ENCODE data around the gene ACTR3C. TPM values are rescaled to one million over a fixed set of nuclear protein-coding genes. Genes with fewer than 3 reads are reported as not detected.
"Not testable (repeated sequence)": the region's sequence is repeated elsewhere in the genome, so short reads cannot be mapped to it uniquely, and the experiment has no call there.

ACTR3C gene
- total and polyA plus RNA-seq, 9 donors, result 0.36 to 2.4 (median 1.3) TPM

DNA sequence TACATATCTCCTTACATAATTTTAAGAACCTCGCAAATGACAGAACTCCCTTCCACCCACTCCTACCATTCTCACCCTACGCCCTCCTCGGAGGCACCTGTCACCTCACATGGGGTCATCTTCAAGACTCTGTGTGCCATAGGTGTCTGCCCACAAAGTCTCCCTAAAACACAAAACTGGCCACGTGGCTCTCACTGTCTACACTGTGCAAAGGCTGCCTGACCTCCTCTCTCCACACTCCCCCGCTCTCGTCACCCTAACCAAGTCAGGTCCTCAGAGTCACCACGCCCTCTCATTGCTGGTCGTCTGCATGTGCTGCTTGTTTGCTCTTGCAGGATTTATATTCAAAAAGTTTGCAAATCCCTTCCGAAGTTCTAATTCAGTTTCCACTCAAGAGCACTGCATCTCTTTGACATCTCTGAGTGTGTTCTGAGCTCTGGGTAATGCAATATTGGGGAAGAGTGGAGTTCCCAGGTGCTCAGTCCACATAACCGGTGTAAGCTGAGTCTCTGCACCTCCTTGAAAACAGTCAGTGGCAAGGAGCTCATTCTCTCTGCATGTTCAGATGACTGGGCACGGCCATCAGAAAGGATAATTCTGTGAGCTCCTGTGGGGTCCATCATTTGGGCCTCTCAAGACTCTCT lies 18.0 kb downstream of the ACTR3C start:
- not testable (repeated sequence) for H3K27ac ChIP-seq (ENCODE audit: low read length); H3K36me3 ChIP-seq (ENCODE audit: control insufficient read depth, insufficient read depth, low read length); DNase-seq; H3K27me3 ChIP-seq (ENCODE audit: control insufficient read depth, insufficient read depth, low read length); H3K4me3 ChIP-seq (ENCODE audit: low read length); H3K4me1 ChIP-seq (ENCODE audit: control insufficient read depth, insufficient read depth, low read length); H3K9me3 ChIP-seq (replicated peaks; ENCODE audit: control insufficient read depth, low read depth, low read length)
- WGBS (ENCODE audit: insufficient coverage), result 100% methylated on average over 2 of the region's 11 CpGs

DNA sequence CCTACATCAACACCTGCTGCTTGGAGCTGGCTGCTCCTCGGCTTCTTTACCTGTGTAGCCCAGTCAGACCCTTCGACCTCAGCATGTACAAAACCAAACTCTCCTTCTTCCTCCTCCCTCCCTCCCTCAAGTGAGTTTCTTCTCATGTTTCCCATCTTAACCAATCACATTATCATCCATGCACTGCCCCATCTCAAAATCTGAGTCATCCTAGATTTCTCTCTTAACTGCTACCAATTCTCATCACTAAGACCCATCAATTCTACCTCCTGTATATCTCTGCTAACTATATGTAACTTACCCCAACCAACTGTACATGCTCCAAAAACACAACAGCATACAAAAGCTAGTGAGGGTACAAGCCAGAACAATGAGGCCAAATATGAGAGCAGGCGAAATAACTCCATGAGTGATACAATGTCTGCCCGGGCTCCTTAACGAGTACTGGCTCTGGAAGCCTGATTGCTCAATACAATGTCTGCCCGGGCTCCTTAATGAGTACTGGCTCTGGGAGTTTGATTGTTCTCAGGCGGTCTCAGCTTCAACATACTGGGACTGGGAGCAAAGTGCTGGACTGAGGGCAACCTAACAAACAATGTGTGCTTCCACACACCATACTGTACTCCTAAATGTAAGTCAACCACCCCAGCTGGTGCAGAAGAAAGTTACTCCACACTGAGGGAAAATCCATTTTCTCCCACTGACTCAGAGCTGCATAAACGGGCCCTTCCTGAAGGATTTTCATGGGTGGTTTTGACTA lies 18.7 kb downstream of the ACTR3C start:
- H3K4me3 ChIP-seq (ENCODE audit: low read length); H3K27ac ChIP-seq (ENCODE audit: low read length); H3K36me3 ChIP-seq (ENCODE audit: control insufficient read depth, insufficient read depth, low read length); H3K27me3 ChIP-seq (ENCODE audit: control insufficient read depth, insufficient read depth, low read length); H3K4me1 ChIP-seq (ENCODE audit: control insufficient read depth, insufficient read depth, low read length); H3K9me3 ChIP-seq (replicated peaks; ENCODE audit: control insufficient read depth, low read depth, low read length); DNase-seq: not testable (repeated sequence)
- no CpG with 5 or more reads among the region's 8 CpGs for WGBS (ENCODE audit: insufficient coverage)

GRCh38 chr7:150302908-150303310 lies 20.4 kb downstream of the ACTR3C start:
- H3K4me3 ChIP-seq (ENCODE audit: low read length); DNase-seq; H3K36me3 ChIP-seq (ENCODE audit: control insufficient read depth, insufficient read depth, low read length); H3K27me3 ChIP-seq (ENCODE audit: control insufficient read depth, insufficient read depth, low read length); H3K9me3 ChIP-seq (replicated peaks; ENCODE audit: control insufficient read depth, low read depth, low read length); H3K27ac ChIP-seq (ENCODE audit: low read length); H3K4me1 ChIP-seq (ENCODE audit: control insufficient read depth, insufficient read depth, low read length): not testable (repeated sequence)
- WGBS (ENCODE audit: insufficient coverage), result no CpG with 5 or more reads among the region's 1 CpG

GRCh38 chr7:150297978-150298377 lies 25.4 kb downstream of the ACTR3C start:
- not testable (repeated sequence) for H3K4me3 ChIP-seq (ENCODE audit: low read length); H3K27me3 ChIP-seq (ENCODE audit: control insufficient read depth, insufficient read depth, low read length); H3K9me3 ChIP-seq (replicated peaks; ENCODE audit: control insufficient read depth, low read depth, low read length); H3K4me1 ChIP-seq (ENCODE audit: control insufficient read depth, insufficient read depth, low read length); H3K27ac ChIP-seq (ENCODE audit: low read length); H3K36me3 ChIP-seq (ENCODE audit: control insufficient read depth, insufficient read depth, low read length); DNase-seq

DNA sequence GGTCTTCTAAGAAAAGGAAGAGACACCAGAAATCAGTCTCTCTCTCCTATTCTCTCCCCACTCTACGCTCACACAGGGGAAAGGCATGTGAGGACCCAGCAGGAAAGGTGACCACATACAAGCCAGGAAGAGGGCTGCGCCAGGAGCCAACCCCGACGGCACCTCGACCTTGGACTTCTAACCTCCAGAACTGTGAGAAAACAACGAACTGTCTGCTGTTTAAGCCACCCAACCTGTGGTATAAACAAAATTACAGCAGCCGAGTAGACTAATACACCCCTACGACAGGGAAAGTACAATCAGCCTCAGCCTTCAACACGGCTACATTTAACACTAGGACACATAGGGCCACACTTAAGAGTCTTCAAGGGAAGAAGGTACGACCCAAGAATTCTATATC lies 26.5 kb downstream of the ACTR3C start:
- not testable (repeated sequence) for DNase-seq; H3K4me3 ChIP-seq (ENCODE audit: low read length); H3K36me3 ChIP-seq (ENCODE audit: control insufficient read depth, insufficient read depth, low read length); H3K9me3 ChIP-seq (replicated peaks; ENCODE audit: control insufficient read depth, low read depth, low read length); H3K4me1 ChIP-seq (ENCODE audit: control insufficient read depth, insufficient read depth, low read length); H3K27ac ChIP-seq (ENCODE audit: low read length); H3K27me3 ChIP-seq (ENCODE audit: control insufficient read depth, insufficient read depth, low read length)
- 80% methylated on average over 1 of the region's 10 CpGs for WGBS (ENCODE audit: insufficient coverage)

- not testable (repeated sequence) for DNase-seq; H3K4me1 ChIP-seq (ENCODE audit: control insufficient read depth, insufficient read depth, low read length); H3K4me3 ChIP-seq (ENCODE audit: low read length); H3K27ac ChIP-seq (ENCODE audit: low read length); H3K36me3 ChIP-seq (ENCODE audit: control insufficient read depth, insufficient read depth, low read length); H3K9me3 ChIP-seq (replicated peaks; ENCODE audit: control insufficient read depth, low read depth, low read length); H3K27me3 ChIP-seq (ENCODE audit: control insufficient read depth, insufficient read depth, low read length)
- WGBS (ENCODE audit: insufficient coverage), result no CpG with 5 or more reads among the region's 8 CpGs
Measured at GRCh38 chr7:150295614-150296013, 27.7 kb downstream of the ACTR3C start.

- H3K36me3 ChIP-seq (ENCODE audit: control insufficient read depth, insufficient read depth, low read length); H3K4me3 ChIP-seq (ENCODE audit: low read length); H3K9me3 ChIP-seq (replicated peaks; ENCODE audit: control insufficient read depth, low read depth, low read length); DNase-seq; H3K27me3 ChIP-seq (ENCODE audit: control insufficient read depth, insufficient read depth, low read length); H3K27ac ChIP-seq (ENCODE audit: low read length); H3K4me1 ChIP-seq (ENCODE audit: control insufficient read depth, insufficient read depth, low read length): not testable (repeated sequence)
- WGBS (ENCODE audit: insufficient coverage), result no CpG with 5 or more reads among the region's 8 CpGs
Measured at GRCh38 chr7:150295027-150295426, 28.3 kb downstream of the ACTR3C start.

- DNase-seq; H3K4me1 ChIP-seq (ENCODE audit: control insufficient read depth, insufficient read depth, low read length); H3K4me3 ChIP-seq (ENCODE audit: low read length); H3K36me3 ChIP-seq (ENCODE audit: control insufficient read depth, insufficient read depth, low read length); H3K27me3 ChIP-seq (ENCODE audit: control insufficient read depth, insufficient read depth, low read length); H3K9me3 ChIP-seq (replicated peaks; ENCODE audit: control insufficient read depth, low read depth, low read length); H3K27ac ChIP-seq (ENCODE audit: low read length): not testable (repeated sequence)
- WGBS (ENCODE audit: insufficient coverage), result no CpG with 5 or more reads among the region's 6 CpGs
Measured at GRCh38 chr7:150290317-150290716, 33.0 kb downstream of the ACTR3C start.

DNA sequence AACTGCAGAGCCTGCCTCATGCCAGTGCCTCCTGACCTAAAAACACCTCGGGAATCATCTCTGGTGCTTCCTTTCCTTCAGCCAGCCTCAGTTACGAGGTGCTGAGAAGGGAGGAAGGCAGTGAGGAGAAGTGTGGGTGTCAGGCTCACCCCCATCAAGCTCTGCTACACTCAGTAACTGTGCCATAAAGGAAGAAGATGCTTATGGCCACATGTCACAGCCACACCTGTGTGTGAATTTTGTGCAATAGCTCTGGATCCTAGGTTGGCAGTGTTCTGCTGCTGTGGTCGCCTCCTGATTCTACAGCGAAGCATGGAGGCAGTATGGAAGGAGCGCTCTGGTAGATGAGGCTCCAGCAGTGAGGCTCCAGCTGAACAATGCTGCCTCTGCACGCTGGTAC lies 34.5 kb downstream of the ACTR3C start:
- not testable (repeated sequence) for H3K27me3 ChIP-seq (ENCODE audit: control insufficient read depth, insufficient read depth, low read length); H3K36me3 ChIP-seq (ENCODE audit: control insufficient read depth, insufficient read depth, low read length); H3K27ac ChIP-seq (ENCODE audit: low read length); H3K4me3 ChIP-seq (ENCODE audit: low read length); H3K4me1 ChIP-seq (ENCODE audit: control insufficient read depth, insufficient read depth, low read length); DNase-seq; H3K9me3 ChIP-seq (replicated peaks; ENCODE audit: control insufficient read depth, low read depth, low read length)
- 92% methylated on average over 4 of the region's 6 CpGs for WGBS (ENCODE audit: insufficient coverage)

GRCh38 chr7:150287815-150288214 lies 35.5 kb downstream of the ACTR3C start:
- H3K9me3 ChIP-seq (replicated peaks; ENCODE audit: control insufficient read depth, low read depth, low read length); H3K27me3 ChIP-seq (ENCODE audit: control insufficient read depth, insufficient read depth, low read length); H3K4me1 ChIP-seq (ENCODE audit: control insufficient read depth, insufficient read depth, low read length); H3K36me3 ChIP-seq (ENCODE audit: control insufficient read depth, insufficient read depth, low read length); H3K27ac ChIP-seq (ENCODE audit: low read length); DNase-seq; H3K4me3 ChIP-seq (ENCODE audit: low read length): not testable (repeated sequence)
- 41% methylated on average over 5 of the region's 7 CpGs for WGBS (ENCODE audit: insufficient coverage)
